SIG-M5 treated with dmso at 0.1 percent for 504 hours (cell line): Measurements from ENCODE around the gene FAM24B.
"Not testable (repeated sequence)": the region's sequence is repeated elsewhere in the genome, so short reads cannot be mapped to it uniquely, and the experiment has no call there.

Experiments used
- DNase-seq: peaks from one replicate; lab custom pipeline; 2025; ENCODE audit not compliant: unreplicated experiment; lab: John Stamatoyannopoulos, UW

Gene FAM24B

DNA sequence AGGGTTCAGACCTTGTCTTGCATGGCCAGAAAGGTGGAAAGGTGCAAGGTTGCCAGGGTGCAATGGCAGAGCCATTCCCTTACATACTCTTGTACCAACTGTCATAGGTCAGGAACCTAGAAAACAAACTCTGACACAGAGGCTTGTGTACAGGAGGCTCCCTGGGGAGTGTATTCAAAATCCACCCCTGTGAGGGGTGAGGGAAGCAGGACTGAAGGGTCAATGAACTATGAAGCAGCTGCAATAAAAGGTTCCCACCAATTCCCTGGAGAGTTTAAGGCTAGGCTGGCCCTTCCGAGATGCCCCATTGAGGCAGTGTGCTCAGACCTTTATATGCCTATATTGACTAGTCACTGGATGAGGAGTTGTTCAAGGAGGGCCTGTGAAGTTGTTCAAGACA is 19.9 kb downstream of the FAM24B start:
- DNase-seq = no peak

GRCh38 chr10:122858042-122858441 is 21.3 kb downstream of the FAM24B start:
- DNase-seq = not testable (repeated sequence)

DNA sequence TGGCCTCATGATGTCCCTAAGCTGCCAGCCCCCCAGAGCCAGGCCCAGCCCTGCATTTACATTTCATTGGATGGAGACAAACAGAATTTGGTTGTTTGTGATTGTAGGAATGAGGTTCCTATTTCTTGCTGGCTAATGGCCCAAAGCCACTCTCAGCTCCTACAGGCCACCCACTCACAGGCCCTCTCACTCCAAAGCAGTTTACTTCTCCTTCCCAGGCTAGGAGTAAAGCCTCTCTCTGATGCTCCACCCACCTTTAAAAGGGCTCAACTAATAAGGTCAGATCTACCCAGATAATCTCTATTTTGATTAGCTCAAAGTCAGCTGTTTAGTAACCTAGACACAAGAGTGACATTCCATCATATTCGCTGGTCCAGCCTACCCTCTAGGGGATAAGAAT is 22.5 kb downstream of the FAM24B start:
- no peak for DNase-seq

DNA sequence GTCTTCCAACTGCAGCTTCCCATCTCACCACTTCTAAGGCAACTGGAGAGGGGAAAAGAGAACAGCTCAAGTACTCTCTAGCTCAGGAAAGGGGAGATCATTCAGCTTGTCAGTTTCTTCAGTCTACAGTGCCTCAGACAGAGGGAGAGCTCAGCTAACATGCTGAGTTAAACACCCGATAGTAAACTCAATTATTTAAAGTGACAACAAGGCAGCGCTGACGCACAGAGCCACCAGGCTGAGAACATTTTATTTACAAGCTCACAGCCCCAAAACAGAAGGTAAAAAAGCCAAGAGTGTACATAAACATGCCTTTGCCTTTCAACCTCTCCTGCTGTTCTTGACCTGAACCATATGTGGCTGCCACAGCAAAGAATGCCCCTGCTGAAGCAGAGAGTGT is 23.6 kb downstream of the FAM24B start:
- no peak for DNase-seq

DNA sequence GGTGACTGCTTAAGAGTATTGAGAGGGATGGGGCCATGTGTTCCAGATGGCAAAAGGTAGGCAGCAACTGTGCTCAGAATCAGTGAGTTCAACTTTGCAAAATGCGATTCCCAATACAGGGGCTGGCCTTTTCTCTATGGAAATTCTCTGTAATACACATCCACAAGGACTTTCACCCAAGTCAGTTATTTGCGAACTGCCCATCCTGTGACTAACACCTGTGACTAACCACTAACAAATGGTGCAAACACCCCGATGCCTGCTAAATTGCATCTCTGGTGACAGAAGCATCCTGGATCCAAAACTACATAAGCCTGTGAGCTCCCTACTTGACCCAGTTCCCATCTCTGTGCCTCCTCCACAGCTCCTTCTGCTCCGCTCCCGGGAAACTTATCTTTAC is 24.7 kb downstream of the FAM24B start:
- DNase-seq = no peak

DNA sequence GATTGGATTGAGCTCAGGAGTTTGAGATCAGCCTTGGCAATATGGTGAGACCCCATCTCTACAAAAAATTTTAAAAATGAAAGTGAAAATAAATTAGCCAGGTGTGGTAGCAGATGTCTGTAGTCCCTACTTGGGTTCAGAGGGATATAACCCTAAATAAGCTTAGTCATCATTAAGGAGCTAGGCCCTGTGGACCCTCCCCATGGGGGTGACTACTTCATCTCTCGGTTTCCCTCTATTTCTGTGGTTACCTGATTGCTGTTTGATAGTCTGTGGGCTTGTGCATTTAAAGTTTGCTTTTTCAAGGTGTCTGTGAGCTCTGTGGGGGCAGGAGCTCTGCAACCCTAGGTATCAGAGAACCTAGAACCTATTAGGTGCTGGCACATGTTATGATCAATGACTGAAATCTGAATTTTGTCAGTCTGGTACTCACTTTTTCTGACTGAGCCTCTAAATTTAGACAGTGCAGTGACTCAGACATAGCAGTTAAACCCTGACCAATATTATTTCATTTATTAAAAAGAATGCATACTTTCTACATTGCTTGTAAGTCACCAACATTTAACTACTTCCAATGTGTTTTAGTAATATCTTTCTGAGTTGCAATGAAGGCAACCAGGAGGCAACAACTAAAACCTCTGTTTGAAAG is 25.6 kb downstream of the FAM24B start:
- DNase-seq = no peak

GRCh38 chr10:122852261-122852660 is 27.1 kb downstream of the FAM24B start:
- no peak for DNase-seq

DNA sequence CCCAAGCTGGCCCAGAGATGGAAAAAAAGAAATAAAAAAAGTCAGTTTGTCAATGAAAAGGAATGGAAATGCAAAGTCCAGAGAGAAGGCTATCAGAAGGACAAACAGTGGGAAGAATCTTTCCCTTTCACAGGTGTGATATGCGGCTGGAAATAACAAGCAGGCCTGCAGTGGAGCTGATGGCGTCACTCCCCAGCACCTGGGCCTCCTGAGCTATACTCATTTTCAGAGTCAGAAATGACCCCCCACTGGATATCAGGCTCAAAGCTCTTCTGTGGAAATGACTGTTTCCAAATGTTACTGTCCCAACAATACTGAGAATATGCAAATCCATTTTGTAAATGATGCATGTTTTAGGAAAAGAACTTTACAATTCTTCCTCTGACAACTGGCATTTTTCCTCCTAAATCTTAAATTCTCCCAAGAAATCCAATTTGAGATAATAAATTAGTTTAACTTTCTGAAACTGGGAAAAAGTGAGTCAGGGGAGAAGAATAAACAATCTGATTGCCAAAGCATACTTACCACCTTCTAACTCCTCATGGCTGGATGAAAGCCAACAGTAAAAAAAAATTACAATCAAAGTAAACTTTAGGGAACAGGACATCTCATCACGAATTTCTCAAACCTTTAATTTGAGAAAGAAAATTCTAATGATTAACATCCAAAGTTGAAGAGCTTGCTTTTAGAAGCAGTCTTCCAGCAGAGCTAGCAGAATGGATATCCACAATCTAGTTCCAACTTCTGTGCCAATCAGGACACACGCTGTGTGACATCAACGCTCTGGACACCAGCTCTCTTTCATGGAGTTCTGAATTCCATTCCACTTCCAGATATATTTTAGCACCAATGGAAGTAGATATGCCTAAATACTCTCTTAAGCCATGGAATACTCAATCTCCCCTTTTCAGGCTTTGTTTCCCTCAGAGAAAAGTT is 28.4 kb downstream of the FAM24B start:
- no peak for DNase-seq

DNA sequence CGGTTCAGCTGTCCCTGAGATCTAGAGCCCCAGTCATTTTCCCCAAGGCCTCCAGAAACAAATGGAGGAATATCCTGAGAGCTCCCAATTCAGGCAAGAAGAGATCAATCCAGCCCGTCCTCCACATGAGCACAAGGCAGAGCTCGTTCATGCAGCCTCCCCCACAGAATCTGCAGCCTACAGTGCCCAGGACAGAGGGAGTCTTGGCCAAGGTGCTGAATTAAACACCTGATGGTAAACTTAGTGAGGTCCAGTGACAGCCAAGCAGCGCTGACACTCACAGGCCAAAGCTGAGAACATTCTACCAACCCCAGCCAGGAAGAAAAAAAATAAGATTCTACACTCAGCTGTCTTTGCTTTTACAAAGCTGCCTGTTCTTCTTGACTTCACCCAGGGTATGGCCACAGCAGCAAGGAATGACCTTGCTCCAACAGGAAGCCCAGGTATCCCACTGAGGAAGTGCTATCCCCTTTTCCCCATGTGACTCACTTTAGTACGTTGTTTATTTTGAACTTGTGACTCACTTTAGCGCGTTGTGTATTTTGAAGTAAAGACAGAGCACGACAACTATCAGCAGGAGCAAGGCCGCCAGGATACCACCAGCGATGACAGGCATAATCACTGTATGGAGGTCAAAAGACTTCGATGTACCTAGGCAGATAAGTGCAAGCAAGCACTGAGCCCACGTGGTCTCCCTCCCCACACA is 29.3 kb downstream of the FAM24B start:
- DNase-seq = no peak

- no peak for DNase-seq
Observed at GRCh38 chr10:122849090-122849489, 30.3 kb downstream of the FAM24B start.

GRCh38 chr10:122847782-122848604 is 31.4 kb downstream of the FAM24B start:
- DNase-seq = no peak

DNA sequence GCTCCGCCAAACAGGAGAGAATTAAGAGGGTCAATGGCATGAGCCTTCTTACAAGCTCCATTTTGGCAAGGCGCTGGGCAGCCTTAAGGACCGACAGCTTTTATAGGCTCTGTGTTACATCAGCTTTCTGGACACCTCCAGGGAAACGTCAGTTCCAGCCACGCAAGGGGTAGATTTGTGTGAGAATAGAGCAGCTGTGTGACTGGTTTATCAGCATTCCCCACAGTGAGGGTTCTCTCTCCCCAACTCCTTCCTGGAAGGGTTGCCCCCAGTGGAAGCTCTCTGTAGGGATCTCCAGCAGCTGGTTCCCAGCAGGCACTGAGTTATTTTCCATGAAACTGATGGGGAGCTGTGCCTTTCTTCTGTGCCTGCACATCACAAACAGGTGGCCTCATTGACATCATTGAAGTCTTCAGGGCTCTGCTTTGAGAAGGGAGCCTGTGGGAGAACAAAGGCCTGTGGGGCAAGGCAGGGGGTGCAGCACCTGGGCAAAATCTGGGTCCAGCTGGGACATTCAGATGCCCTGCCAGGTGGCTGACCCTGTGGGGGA is 33.5 kb downstream of the FAM24B start, which contains the start of gene CUZD1:
CUZD1 (minus strand) TSS at position 75 of the 550 bp plus-strand sequence; CDS start at position 61, 14 bp downstream.
- no peak for DNase-seq

GRCh38 chr10:122844146-122844545 is 35.2 kb downstream of the FAM24B start:
- DNase-seq = no peak

DNA sequence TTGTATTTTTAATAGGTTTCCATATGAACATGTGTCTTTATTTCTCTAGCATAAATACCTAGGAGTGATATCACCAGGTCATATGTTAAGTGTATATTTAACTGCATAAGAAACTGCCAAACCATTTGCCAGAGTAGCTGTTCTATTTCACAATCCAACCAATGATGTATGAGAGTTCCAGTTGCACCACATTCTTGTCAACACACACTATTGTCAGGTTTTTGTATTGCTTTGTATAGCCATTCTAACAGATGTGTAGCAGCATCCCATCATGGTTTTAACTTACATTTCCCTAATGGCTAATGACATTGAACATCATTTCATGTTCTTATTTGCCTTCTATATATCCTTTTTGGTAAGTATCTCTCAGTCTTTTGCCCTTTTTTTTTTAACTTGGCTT is 37.8 kb downstream of the FAM24B start:
- DNase-seq = no peak

DNA sequence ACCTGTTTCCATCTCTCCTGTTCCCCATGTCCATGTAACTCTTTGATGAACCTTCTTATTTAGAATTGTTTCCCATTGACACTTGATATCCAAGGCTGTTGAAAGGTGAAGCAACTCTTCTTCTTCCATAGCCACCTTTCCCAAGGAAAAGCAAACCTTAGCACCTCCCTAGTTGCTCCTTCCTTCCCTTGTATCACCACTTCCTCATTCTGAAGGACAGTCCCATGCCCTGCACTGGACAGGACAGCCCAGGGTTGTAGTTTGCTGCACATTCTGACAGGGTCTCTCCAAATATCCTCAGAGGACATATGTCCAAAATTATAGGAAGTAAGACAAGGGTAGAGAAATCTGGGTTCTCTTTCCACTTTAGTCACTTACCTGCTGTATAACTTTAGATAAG is 39.9 kb downstream of the FAM24B start:
- no peak for DNase-seq

DNA sequence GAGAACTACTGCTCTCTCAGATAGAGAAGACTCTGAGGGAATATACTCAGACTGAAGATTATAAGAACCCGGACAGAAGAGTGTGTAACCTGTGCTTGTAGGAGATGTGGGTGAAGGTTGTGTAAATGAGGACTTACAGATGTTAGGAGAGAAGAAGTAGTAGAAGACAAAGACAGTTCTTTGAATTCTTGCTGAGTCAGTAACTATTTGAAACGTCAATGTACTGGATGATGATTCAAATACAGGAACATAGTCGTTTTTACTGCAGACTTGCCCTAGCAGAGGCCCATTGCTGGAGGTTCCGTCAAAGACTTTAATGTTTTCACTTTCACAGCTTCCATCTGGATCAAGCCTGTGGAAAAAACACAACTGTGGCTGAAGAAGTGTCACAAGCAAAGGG is 40.5 kb downstream of the FAM24B start:
- no peak for DNase-seq

GRCh38 chr10:122835908-122836307 is 43.5 kb downstream of the FAM24B start:
- DNase-seq = no peak

DNA sequence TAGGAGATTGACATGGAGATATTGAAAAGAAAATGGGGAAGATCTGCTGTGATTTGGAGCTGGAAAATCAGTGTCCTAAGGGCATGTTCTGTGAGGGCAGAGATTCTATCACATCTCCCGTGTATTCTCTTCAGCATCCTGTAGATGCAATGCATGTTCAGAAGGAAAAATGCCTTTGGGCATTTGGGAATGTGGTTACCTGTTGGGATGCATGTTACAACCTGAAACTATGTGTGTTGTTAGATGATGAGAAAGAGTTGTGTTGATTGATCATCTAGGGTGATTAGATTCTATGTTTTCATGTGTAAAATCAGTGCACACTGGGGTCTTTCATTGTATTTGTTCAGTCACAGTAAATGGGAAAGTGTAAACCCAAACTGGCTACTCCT is 48.4 kb downstream of the FAM24B start:
- no peak for DNase-seq

- DNase-seq = no peak
Observed at GRCh38 chr10:122830273-122830964, 49.0 kb downstream of the FAM24B start.

GRCh38 chr10:122829454-122829853 is 49.9 kb downstream of the FAM24B start:
- DNase-seq = no peak
